ENCODE measurements around the gene ACADM.

The ACADM gene

DNA sequence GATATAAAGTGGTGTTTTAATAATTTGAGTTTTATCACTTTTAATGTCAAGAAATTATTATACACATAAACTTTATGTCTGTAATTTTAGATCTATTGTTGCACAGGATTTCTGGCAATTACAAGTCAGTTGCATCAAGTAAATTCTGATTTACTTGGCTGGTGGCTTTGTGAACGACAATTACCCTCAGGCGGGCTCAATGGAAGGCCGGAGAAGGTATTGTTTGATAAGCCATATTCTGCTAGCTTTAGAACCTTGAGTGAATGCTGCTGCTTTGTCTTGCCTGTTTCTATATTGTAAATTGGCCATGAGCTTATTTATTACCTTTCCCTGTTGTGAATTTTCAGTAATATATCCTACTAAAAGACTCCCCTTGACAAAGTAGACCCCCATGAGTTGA lies 67.6 kb downstream of the ACADM start:
- Histone ChIP-seq H3K4me1 (ENCODE audit: low read length) (peaks cover 7% of the 10 kb centered on the region; the same call in 1 of the 2 replicates), H3K36me3 (replicated peaks; ENCODE audit: insufficient read depth, low read length) (peaks cover 36% of the 10 kb centered on the region; the same call in 1 of the 2 replicates), H3K27ac (ENCODE audit: low read length) (no peak overlapping the region), H3K9ac (ENCODE audit: low read length) (no peak overlapping the region), H3F3A (ENCODE audit: insufficient read depth, low read length) (peaks cover 86% of the 10 kb centered on the region), H3K9me3 (replicated peaks; ENCODE audit: insufficient read depth, low read length) (no peaks in the 10 kb centered on the region), H3K9me2 (replicated peaks; ENCODE audit: insufficient read depth, low read length) (no peaks in the 10 kb centered on the region), H3K79me2 (ENCODE audit: low read length) (peaks cover 65% of the 10 kb centered on the region), H3K4me2 (ENCODE audit: low read depth, low read length) (no peak overlapping the region), H3K4me3 (ENCODE audit: low read length) (no peak overlapping the region), H2AFZ (ENCODE audit: low read length) (no peak overlapping the region), H4K20me1 (ENCODE audit: insufficient read depth, low read length) (peaks cover 73% of the 10 kb centered on the region), H3K27me3 (replicated peaks; ENCODE audit: insufficient read depth, low read length) (no peaks in the 10 kb centered on the region)
- DNase-seq, result no peak
- TF ChIP-seq EZH2phosphoT487 (IDR thresholded peaks at IDR 0.05; ENCODE audit: low read length) (no peak), EZH2 (optimal IDR thresholded peaks at IDR 0.05; ENCODE audit: low read depth, low read length) (no peak)
- TF ChIP-seq, protein P1, sequence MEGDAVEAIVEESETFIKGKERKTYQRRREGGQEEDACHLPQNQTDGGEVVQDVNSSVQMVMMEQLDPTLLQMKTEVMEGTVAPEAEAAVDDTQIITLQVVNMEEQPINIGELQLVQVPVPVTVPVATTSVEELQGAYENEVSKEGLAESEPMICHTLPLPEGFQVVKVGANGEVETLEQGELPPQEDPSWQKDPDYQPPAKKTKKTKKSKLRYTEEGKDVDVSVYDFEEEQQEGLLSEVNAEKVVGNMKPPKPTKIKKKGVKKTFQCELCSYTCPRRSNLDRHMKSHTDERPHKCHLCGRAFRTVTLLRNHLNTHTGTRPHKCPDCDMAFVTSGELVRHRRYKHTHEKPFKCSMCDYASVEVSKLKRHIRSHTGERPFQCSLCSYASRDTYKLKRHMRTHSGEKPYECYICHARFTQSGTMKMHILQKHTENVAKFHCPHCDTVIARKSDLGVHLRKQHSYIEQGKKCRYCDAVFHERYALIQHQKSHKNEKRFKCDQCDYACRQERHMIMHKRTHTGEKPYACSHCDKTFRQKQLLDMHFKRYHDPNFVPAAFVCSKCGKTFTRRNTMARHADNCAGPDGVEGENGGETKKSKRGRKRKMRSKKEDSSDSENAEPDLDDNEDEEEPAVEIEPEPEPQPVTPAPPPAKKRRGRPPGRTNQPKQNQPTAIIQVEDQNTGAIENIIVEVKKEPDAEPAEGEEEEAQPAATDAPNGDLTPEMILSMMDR (IDR thresholded peaks at IDR 0.05; ENCODE audit: low read length), result no peak

DNA sequence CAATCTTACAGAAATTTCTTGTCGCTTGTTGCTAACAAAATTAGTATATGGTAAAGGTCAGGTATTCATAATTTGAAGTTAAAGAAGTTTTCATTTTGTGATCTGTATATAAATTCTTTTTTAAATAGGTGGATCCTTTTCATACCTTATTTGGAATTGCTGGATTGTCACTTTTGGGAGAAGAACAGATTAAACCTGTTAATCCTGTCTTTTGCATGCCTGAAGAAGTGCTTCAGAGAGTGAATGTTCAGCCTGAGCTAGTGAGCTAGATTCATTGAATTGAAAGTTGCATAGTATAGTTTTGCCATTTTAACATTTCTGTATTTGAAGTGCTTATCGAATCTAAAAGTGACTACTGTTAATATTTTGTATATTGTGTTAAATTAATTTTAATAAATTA lies 69.9 kb downstream of the ACADM start:
- no peaks in the 10 kb centered on the region for H3K27me3 ChIP-seq (replicated peaks; ENCODE audit: insufficient read depth, low read length)
- H3K4me2 ChIP-seq (ENCODE audit: low read depth, low read length), result no peak overlapping the region
- H3K79me2 ChIP-seq (ENCODE audit: low read length), result peaks cover 42% of the 10 kb centered on the region
- DNase-seq, result no peak
- no peak overlapping the region for H2AFZ ChIP-seq (ENCODE audit: low read length)
- H3F3A ChIP-seq (ENCODE audit: insufficient read depth, low read length), result peaks cover 83% of the 10 kb centered on the region
- H3K4me3 ChIP-seq (ENCODE audit: low read length), result no peak overlapping the region
- H3K27ac ChIP-seq (ENCODE audit: low read length), result no peak overlapping the region
- H4K20me1 ChIP-seq (ENCODE audit: insufficient read depth, low read length), result peaks cover 52% of the 10 kb centered on the region
- no peaks in the 10 kb centered on the region for H3K9me2 ChIP-seq (replicated peaks; ENCODE audit: insufficient read depth, low read length)
- H3K9me3 ChIP-seq (replicated peaks; ENCODE audit: insufficient read depth, low read length), result no peaks in the 10 kb centered on the region
- peaks cover 32% of the 10 kb centered on the region; the same call in 1 of the 2 replicates for H3K36me3 ChIP-seq (replicated peaks; ENCODE audit: insufficient read depth, low read length)
- no peak overlapping the region for H3K9ac ChIP-seq (ENCODE audit: low read length)
- TF ChIP-seq, protein P1 (IDR thresholded peaks at IDR 0.05; ENCODE audit: low read length), result no peak
- TF ChIP-seq EZH2phosphoT487 (IDR thresholded peaks at IDR 0.05; ENCODE audit: low read length) (no peak), EZH2 (optimal IDR thresholded peaks at IDR 0.05; ENCODE audit: low read depth, low read length) (no peak)
- H3K4me1 ChIP-seq (ENCODE audit: low read length), result peaks cover under 1% of the 10 kb centered on the region; the same call in 1 of the 2 replicates

GRCh38 chr1:75795703-75796193 lies 71.2 kb downstream of the ACADM start:
- Histone ChIP-seq H3F3A (ENCODE audit: insufficient read depth, low read length) (peaks cover 82% of the 10 kb centered on the region), H3K9ac (ENCODE audit: low read length) (no peak overlapping the region), H3K9me2 (replicated peaks; ENCODE audit: insufficient read depth, low read length) (no peaks in the 10 kb centered on the region), H2AFZ (ENCODE audit: low read length) (no peak overlapping the region), H3K9me3 (replicated peaks; ENCODE audit: insufficient read depth, low read length) (no peaks in the 10 kb centered on the region), H3K27ac (ENCODE audit: low read length) (no peak overlapping the region), H3K79me2 (ENCODE audit: low read length) (peaks cover 28% of the 10 kb centered on the region), H3K4me2 (ENCODE audit: low read depth, low read length) (no peak overlapping the region), H3K36me3 (replicated peaks; ENCODE audit: insufficient read depth, low read length) (peaks cover 26% of the 10 kb centered on the region; the same call in 1 of the 2 replicates), H3K27me3 (replicated peaks; ENCODE audit: insufficient read depth, low read length) (no peaks in the 10 kb centered on the region), H3K4me1 (ENCODE audit: low read length) (no peaks in the 10 kb centered on the region), H3K4me3 (ENCODE audit: low read length) (no peak overlapping the region), H4K20me1 (ENCODE audit: insufficient read depth, low read length) (peaks cover 40% of the 10 kb centered on the region)
- TF ChIP-seq, protein P1 (IDR thresholded peaks at IDR 0.05; ENCODE audit: low read length), result no peak
- TF ChIP-seq EZH2 (optimal IDR thresholded peaks at IDR 0.05; ENCODE audit: low read depth, low read length), result no peak
- no peak for TF ChIP-seq EZH2phosphoT487 (IDR thresholded peaks at IDR 0.05; ENCODE audit: low read length)
- no peak for DNase-seq

Data from MM.1S (cell line).